ENCODE measurements around the gene TMEM178A. TPM values are rescaled to one million over a fixed set of nuclear protein-coding genes. Genes with fewer than 3 reads are reported as not detected.

The TMEM178A gene
- total and polyA plus RNA-seq, 2 of the 4 experiments (the other 2 are of a cell fraction): 0.18 to 1.8 TPM

GRCh38 chr2:39640681-39641080, 25.0 kb upstream of the TMEM178A start:
- CTCF ChIA-PET: no interaction called here
- no peak for TF ChIP-seq ELK1 (IDR thresholded peaks at IDR 0.05; ENCODE audit: borderline replicate concordance, low read depth, low read length)
- no peak for TF ChIP-seq MAFK (IDR thresholded peaks at IDR 0.05; ENCODE audit: low read depth, low read length)
- no peak for TF ChIP-seq USF2 (IDR thresholded peaks at IDR 0.05; ENCODE audit: low read depth, low read length)
- TF ChIP-seq FOS (IDR thresholded peaks at IDR 0.05; ENCODE audit: low read depth, low read length): no peak
- TF ChIP-seq RFX5 (IDR thresholded peaks at IDR 0.05; ENCODE audit: low read depth, low read length): no peak
- no peak for TF ChIP-seq NFE2L2 (IDR thresholded peaks at IDR 0.05; ENCODE audit: low read depth, low read length)
- no peak for TF ChIP-seq RCOR1 (IDR thresholded peaks at IDR 0.05; ENCODE audit: insufficient replicate concordance, low read length)
- no peak for TF ChIP-seq CHD1 (IDR thresholded peaks at IDR 0.05; ENCODE audit: low read depth, low read length)
- no peak for TF ChIP-seq POLR2A (IDR thresholded peaks at IDR 0.05; ENCODE audit: low read depth, low read length)

More at GRCh38 chr2:39640681-39641080, 25.0 kb upstream of the TMEM178A start:
- Histone ChIP-seq H3K27me3 (ENCODE audit: control insufficient read depth, insufficient read depth, low read length) (no peaks in the 10 kb centered on the region), H3K9me1 (ENCODE audit: insufficient read depth, low read length) (no peaks in the 10 kb centered on the region), H4K8ac (ENCODE audit: low read depth in 2 of 2, low read length in 2 of 2) (no peak overlapping the region), H2BK20ac (ENCODE audit: low read depth, low read length) (no peak overlapping the region), H4K5ac (ENCODE audit: low read depth, low read length) (no peak overlapping the region), H2BK5ac (ENCODE audit: low read depth, low read length, poor library complexity, severe bottlenecking) (no peak overlapping the region), H4K20me1 (ENCODE audit: insufficient read depth, low read length) (no peaks in the 10 kb centered on the region), H2BK15ac (ENCODE audit: low read depth, low read length) (no peak overlapping the region), H3K79me1 (ENCODE audit: low read depth in 1 of 2, low read length in 2 of 2) (no peaks in the 10 kb centered on the region), H3K18ac (ENCODE audit: low read depth, low read length) (no peak overlapping the region), H3K4me2 (ENCODE audit: low read depth, low read length) (no peak overlapping the region), H3K23ac (ENCODE audit: low read depth, low read length) (peak overlapping the region; percentile 45; the same call in 1 of the 2 replicates), H2AK5ac (ENCODE audit: low read depth, low read length) (no peak overlapping the region), H2AFZ (replicated peaks; ENCODE audit: low read length, poor library complexity) (no peak overlapping the region), H3K9ac (ENCODE audit: low read depth, low read length) (no peak overlapping the region), H3K4ac (ENCODE audit: low read depth, low read length) (no peak overlapping the region), H3K4me1 (ENCODE audit: control insufficient read depth, insufficient read depth, low read length) (peaks cover 2% of the 10 kb centered on the region), H3K36me3 (ENCODE audit: control insufficient read depth, insufficient read depth, low read length) (no peaks in the 10 kb centered on the region), H3K27ac (ENCODE audit: insufficient read depth, low read length) (no peak overlapping the region), H2AK9ac (replicated peaks; ENCODE audit: low read depth, low read length, poor library complexity) (no peak overlapping the region), H3K14ac (replicated peaks; ENCODE audit: low read depth, low read length) (no peak overlapping the region), H3K56ac (ENCODE audit: extremely low read depth, insufficient read depth, low read length) (no peak overlapping the region), H4K91ac (ENCODE audit: insufficient read depth, low read depth, low read length) (no peak overlapping the region), H2BK120ac (ENCODE audit: low read depth, low read length) (no peak overlapping the region), H3K9me3 (ENCODE audit: control insufficient read depth, insufficient read depth, low read length) (no peaks in the 10 kb centered on the region), H3K4me3 (ENCODE audit: insufficient read depth, low read depth, low read length) (no peak overlapping the region)
- ATAC-seq (ENCODE audit: low read depth) (no peak), DNase-seq (no peak)
- no CpG with 5 or more reads among the region's 2 CpGs for whole genome bisulfite sequencing, 2 experiments (ENCODE audit: extremely low coverage in 2 of 2, insufficient read length in 1 of 2)
- intact Hi-C loops (cut with micrococcal nuclease) (no loop called here), in situ Hi-C loops (cut with MboI; ENCODE audit: low sequenced_read_pairs) (no loop called here), dilution Hi-C loops (cut with HindIII; ENCODE audit: low sequenced_read_pairs, unreplicated experiment) (no loop called here)
- POLR2A ChIA-PET (ENCODE audit: unreplicated experiment): no interaction called here
- no TSS peak for BruUV-seq (replicated peaks)

All from IMR-90 (cell line).